ENCODE data around the gene UBE3B.

GRCh38 chr12:109496306-109496705 is 18.9 kb downstream of the UBE3B start:
- TF ChIP-seq CTCF (IDR thresholded peaks at IDR 0.05) (no peak), POLR2A (IDR thresholded peaks at IDR 0.05) (no peak)
